HG02884 (cell line): ENCODE measurements around the gene CEP68.

Experiments used
- ATAC-seq: cut with Tn5 transposase; IDR thresholded peaks from one replicate; pipeline ENCODE4 v1.9.1; 2021; ENCODE audit warnings: mild to moderate bottlenecking, moderate library complexity; ENCODE audit not compliant: unreplicated experiment

Gene CEP68

GRCh38 chr2:65055422-65056214 is 598 bp upstream of the CEP68 start:
- peak; percentile 18 for ATAC-seq

- ATAC-seq: no peak
These were observed 799 bp downstream of the CEP68 start for GRCh38 chr2:65057054-65057375.

- no peak for ATAC-seq
These were observed 1.3 kb downstream of the CEP68 start for GRCh38 chr2:65057391-65058052.

DNA sequence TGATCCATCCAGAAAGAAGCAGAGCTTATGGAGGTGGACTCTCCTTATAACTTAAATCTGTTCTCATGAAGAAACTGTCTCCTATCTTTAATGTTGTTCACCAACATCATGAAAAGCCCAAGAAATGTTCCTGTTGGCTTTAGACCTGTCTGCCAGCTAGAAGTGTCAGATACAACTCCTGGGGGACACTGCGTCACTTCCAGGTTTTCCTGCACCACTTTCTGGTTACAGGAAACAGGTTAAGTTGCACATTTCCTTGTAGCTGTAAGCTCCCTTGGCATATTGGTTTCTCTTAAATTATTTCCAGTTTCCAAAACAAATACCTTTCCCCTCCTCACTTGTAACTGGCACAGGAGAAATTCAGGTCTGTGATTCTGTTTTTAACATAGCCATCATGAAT is 2.9 kb downstream of the CEP68 start:
- ATAC-seq: no peak

DNA sequence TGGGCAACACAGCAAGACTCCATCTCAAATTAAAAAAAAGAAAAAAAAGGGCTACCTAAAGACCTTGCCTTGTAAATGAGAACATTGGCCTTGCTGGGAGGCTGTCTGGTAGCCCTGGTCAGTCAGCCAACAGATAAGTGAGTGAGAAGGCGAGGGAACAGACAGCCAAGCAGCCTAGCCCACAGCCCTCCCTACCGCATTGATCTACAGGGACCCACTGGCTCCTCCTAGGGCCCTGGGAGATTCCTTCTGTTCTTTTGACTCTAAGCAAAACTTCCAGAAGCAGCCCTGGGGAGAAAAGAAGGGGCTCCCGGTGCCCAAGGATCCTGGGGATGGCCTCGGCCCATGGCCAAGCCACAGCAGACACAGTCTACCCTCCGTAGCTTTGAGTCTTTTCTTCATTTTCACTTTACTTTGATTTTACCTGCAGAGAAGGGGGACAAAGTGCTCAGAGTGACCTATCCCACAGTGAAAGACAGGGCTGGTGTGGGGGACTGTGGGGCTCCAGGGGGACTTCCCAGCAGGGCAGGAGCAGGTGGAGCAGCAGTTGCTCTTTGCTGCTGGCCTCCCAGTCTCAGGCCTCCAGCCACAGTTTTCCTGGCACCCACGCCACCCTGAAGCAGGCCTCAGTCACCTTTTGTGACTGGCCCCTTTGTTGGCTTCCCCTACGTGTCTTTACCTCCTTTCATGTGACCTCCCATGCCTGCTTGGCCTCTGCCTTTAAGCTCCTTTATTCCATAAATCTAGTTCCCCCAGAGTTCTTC is 5.1 kb downstream of the CEP68 start:
- no peak for ATAC-seq

DNA sequence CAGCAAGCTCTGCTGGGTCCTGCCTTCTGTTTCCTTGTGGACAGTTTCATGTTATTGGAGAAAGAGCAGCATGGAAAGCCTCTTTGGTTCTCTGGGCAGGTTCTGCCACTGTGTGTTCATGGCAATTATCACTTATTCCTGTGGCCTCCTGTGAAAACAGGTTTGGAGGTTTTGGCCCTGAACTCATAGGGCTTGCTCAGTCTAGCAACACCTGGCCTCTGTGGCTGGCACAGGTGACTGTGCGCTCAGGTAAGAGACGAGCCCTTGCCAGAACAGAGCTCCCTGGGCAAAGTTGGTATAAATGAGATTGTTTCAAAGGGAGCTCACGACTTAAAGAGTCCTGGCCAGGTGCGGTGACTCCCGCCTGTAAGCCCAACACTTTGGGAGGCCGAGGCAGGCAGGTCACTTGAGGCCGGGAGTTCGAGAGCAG is 5.7 kb downstream of the CEP68 start:
- no peak for ATAC-seq

DNA sequence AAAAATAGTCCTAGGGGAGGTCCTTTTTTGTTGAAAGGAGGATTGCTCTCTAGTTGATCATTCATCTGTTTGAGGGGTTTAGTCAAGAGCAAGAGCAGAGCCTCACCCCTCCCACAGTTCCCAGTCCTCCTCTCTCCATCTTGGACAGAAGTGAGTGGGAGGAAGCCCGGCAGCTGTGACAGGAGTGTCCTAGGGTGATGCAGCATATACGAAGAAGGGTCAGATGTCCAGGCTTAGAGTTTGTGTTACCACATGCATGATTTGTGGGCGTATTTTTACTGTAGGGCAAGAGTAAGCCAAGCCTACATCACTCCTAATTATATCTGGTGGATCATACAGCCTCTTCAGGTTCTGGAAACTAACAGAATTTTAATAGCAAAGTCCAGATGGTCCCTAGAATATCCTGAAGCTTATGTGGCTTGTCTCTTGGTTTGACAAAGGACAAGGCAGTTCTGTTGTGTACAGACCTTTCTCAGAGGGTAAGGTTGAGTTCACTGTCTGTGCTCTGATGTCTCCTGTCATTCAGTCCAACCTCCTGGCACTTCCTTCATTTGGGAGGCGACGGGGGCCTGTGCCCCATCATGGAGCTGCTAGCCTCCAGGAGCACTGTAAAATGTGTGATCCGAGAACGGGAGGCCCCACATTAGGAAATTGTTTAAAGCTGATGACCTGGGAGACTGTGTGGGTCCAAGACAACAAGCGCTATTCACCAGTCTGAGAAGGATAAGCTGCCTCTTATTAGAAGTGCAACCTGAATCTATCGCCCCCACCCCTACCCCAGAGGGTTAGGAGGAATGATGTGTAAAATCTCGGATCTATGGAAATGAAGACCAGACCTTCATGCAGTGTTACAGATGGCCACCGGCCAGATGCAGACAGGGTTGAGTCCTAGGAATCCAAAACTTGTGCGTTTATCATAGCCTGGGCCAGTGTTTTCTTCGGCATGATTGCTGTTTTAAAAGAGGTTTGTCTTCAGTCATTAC is 6.9 kb downstream of the CEP68 start:
- no peak for ATAC-seq

GRCh38 chr2:65064728-65065552 is 8.7 kb downstream of the CEP68 start:
- peak; percentile 88 for ATAC-seq

GRCh38 chr2:65067806-65068553 is 11.8 kb downstream of the CEP68 start:
- no peak for ATAC-seq

DNA sequence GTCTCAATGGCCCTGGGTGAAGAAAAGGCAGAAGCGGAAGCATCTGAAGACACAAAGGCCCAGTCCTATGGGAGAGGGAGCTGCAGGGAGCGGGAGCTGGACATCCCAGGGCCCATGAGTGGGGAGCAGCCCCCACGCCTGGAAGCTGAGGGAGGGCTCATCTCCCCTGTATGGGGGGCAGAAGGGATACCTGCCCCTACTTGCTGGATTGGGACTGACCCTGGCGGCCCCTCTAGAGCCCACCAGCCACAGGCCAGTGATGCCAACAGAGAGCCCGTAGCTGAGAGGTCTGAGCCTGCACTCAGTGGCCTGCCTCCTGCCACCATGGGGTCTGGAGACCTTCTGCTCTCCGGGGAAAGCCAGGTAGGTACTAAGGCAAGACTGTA is 13.2 kb downstream of the CEP68 start:
- no peak for ATAC-seq

GRCh38 chr2:65070172-65070830 is 14.1 kb downstream of the CEP68 start:
- ATAC-seq: no peak

DNA sequence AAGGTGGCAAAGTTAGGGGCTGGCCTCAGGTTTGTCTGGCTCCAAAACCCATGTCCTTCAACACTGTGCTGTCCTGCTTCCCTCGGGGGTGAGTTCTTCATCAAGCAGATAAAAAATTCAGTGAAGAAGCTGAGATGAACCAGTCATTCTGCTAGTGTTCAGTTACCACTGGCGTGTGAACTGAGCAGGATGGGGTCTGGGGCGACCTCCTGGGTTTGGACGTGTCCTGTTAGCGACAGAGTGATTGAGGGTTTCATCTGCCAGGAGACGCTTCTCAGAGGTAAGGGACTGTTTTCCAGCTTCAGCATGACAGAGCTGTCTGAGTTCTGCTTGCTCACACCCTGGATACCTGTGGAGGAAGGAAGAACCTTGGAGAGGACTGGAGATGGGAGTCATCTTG is 14.6 kb downstream of the CEP68 start:
- no peak for ATAC-seq

- ATAC-seq: no peak
These were observed 15.4 kb downstream of the CEP68 start for GRCh38 chr2:65071499-65072180.

DNA sequence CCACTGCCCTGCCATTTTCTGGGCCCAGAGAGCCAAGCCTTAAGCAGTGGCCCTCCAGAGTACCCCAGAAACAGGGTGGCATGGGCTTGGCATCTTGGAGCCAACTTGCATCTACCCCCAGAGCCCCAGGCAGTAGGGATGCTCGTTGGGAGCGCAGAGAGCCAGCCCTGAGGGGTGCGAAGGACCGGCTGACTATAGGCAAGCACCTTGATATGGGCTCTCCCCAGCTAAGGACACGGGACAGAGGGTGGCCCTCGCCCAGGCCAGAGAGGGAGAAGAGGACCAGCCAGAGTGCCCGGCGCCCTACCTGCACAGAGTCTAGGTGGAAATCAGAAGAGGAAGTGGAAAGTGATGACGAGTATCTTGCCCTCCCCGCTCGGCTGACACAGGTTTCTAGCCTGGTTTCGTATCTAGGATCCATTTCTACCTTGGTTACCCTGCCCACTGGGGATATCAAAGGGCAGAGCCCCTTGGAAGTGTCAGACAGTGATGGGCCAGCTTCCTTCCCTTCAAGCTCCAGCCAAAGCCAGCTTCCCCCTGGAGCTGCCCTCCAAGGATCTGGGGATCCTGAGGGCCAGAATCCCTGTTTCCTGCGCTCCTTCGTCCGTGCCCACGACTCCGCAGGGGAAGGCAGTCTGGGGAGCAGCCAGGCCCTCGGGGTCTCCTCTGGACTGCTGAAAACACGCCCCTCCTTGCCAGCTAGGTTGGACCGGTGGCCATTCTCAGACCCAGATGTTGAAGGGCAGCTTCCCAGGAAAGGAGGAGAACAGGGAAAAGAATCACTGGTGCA is 16.2 kb downstream of the CEP68 start:
- no peak for ATAC-seq

GRCh38 chr2:65073879-65074565 is 17.8 kb downstream of the CEP68 start:
- no peak for ATAC-seq

- no peak for ATAC-seq
These were observed 19.0 kb downstream of the CEP68 start for GRCh38 chr2:65075176-65075575.
